GM12892 (cell line): ENCODE measurements around the gene ATXN1.

Experiments used
- POLR2A ChIP-seq: IDR thresholded peaks from 2 replicates; pipeline ENCODE4 v1.6.1; 2011; ENCODE audit warnings: low read depth, low read length, control low read depth
- POLR2AphosphoS5 ChIP-seq: IDR thresholded peaks from 2 replicates; pipeline ENCODE4 v1.6.1; 2011; ENCODE audit warnings: low read depth, low read length, control low read depth
- TAF1 ChIP-seq: IDR thresholded peaks from 2 replicates; pipeline ENCODE4 v1.6.1; 2011; ENCODE audit warnings: low read depth, mild to moderate bottlenecking, control low read depth, low read length, borderline replicate concordance

- TF ChIP-seq POLR2A (no peak), POLR2AphosphoS5 (no peak; the same call in 1 of the 2 replicates), TAF1 (no peak)
Measured at GRCh38 chr6:16483315-16483875, 277.9 kb downstream of the ATXN1 start.
